SU-DHL-6 (cell line): Measurements from ENCODE around the gene DUSP14.

ENCODE experiments used
- EZH2phosphoT487 ChIP-seq: fragments of 200-600 bp; sonication (generic), shearing (Covaris generic); conservative IDR thresholded peaks from 2 replicates; pipeline ENCODE4 v1.6.1; 2018; ENCODE audit warnings: mild to moderate bottlenecking, antibody characterized with exemption, low read length, moderate library complexity, mixed read lengths
- TF ChIP-seq, protein P1 (sequence below): fragments of 200-600 bp; sonication (generic); IDR thresholded peaks from one replicate; pipeline ENCODE4 v1.5.1; 2017; ENCODE audit warnings: antibody characterized with exemption, mild to moderate bottlenecking, low read length, moderate library complexity; ENCODE audit not compliant: insufficient read depth, poor library complexity, severe bottlenecking

- TF ChIP-seq, protein P1, sequence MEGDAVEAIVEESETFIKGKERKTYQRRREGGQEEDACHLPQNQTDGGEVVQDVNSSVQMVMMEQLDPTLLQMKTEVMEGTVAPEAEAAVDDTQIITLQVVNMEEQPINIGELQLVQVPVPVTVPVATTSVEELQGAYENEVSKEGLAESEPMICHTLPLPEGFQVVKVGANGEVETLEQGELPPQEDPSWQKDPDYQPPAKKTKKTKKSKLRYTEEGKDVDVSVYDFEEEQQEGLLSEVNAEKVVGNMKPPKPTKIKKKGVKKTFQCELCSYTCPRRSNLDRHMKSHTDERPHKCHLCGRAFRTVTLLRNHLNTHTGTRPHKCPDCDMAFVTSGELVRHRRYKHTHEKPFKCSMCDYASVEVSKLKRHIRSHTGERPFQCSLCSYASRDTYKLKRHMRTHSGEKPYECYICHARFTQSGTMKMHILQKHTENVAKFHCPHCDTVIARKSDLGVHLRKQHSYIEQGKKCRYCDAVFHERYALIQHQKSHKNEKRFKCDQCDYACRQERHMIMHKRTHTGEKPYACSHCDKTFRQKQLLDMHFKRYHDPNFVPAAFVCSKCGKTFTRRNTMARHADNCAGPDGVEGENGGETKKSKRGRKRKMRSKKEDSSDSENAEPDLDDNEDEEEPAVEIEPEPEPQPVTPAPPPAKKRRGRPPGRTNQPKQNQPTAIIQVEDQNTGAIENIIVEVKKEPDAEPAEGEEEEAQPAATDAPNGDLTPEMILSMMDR, result no peak
- no peak for TF ChIP-seq EZH2phosphoT487
Observed at GRCh38 chr17:37518826-37519225, 29.1 kb downstream of the DUSP14 start.
